ENCODE measurements around the gene ASS1. TPM values are rescaled to one million over a fixed set of nuclear protein-coding genes. Genes with fewer than 3 reads are reported as not detected.

ASS1 gene
- total and polyA plus RNA-seq, 12 donors, result 27.4 to 147 (median 53.3) TPM

- Histone ChIP-seq H3K36me3 (no peaks in the 10 kb centered on the region), H3K27ac (peak overlapping the region in 1 of 10 donors; percentile 94), H3K4me3 (no peak overlapping the region), H3K9me3 (peaks cover 0 to 26% (median 11%) of the 10 kb centered on the region in 11 donors), H3K27me3 (peaks cover 0 to 20% (median 0%) of the 10 kb centered on the region in 7 donors), H3K4me1 (peaks cover 15 to 46% (median 35%) of the 10 kb centered on the region in 9 donors)
- TF ChIP-seq, protein P1, sequence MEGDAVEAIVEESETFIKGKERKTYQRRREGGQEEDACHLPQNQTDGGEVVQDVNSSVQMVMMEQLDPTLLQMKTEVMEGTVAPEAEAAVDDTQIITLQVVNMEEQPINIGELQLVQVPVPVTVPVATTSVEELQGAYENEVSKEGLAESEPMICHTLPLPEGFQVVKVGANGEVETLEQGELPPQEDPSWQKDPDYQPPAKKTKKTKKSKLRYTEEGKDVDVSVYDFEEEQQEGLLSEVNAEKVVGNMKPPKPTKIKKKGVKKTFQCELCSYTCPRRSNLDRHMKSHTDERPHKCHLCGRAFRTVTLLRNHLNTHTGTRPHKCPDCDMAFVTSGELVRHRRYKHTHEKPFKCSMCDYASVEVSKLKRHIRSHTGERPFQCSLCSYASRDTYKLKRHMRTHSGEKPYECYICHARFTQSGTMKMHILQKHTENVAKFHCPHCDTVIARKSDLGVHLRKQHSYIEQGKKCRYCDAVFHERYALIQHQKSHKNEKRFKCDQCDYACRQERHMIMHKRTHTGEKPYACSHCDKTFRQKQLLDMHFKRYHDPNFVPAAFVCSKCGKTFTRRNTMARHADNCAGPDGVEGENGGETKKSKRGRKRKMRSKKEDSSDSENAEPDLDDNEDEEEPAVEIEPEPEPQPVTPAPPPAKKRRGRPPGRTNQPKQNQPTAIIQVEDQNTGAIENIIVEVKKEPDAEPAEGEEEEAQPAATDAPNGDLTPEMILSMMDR (IDR thresholded peaks at IDR 0.05), result no peak
- 84 to 87% methylated on average over 6 of the region's 6 CpGs for WGBS, 2 donors
- ATAC-seq (no peak), DNase-seq (no peak)
- intact Hi-C loops (cut with DNase I), result no loop called here
Measured at GRCh38 chr9:130443456-130443801, 1.3 kb upstream of the ASS1 start.

GRCh38 chr9:130443840-130444492 is 795 bp upstream of the ASS1 start:
- no peak for ATAC-seq
- H3K4me3 ChIP-seq, result peak overlapping the region in 8 of 10 donors; percentile 48 to 78 (median 72)
- no peak for DNase-seq
- peaks cover 0 to 20% (median 0%) of the 10 kb centered on the region in 7 donors for H3K27me3 ChIP-seq
- peak overlapping the region in 9 of 10 donors; percentile 81 to 96 (median 93) for H3K27ac ChIP-seq
- TF ChIP-seq, protein P1 (IDR thresholded peaks at IDR 0.05), result no peak
- intact Hi-C loops (cut with DNase I), result no loop called here
- peaks cover 0 to 26% (median 11%) of the 10 kb centered on the region in 11 donors for H3K9me3 ChIP-seq
- 50 to 51% methylated on average over 14 of the region's 14 CpGs for whole genome bisulfite sequencing, 2 donors
- H3K36me3 ChIP-seq, result no peaks in the 10 kb centered on the region
- peaks cover 15 to 52% (median 39%) of the 10 kb centered on the region in 9 donors for H3K4me1 ChIP-seq

GRCh38 chr9:130445268-130445983 is 665 bp downstream of the ASS1 start:
- TF ChIP-seq, protein P1 (IDR thresholded peaks at IDR 0.05), result peak in 5 of 9 donors; percentile 17 to 44 (median 31)
- H3K4me1 ChIP-seq, result peaks cover 21 to 66% (median 50%) of the 10 kb centered on the region in 9 donors
- DNase-seq (peak; percentile 70 to 75), ATAC-seq (peak; percentile 50 to 74 (median 66))
- H3K9me3 ChIP-seq, result peaks cover 0 to 23% (median 11%) of the 10 kb centered on the region in 11 donors
- H3K36me3 ChIP-seq, result no peaks in the 10 kb centered on the region
- peak overlapping the region; percentile 77 to 96 (median 92) for H3K27ac ChIP-seq
- H3K27me3 ChIP-seq, result peaks cover 0 to 20% (median 0%) of the 10 kb centered on the region in 7 donors
- 8 to 13% methylated on average over 30 of the region's 30 CpGs for WGBS, 2 donors
- intact Hi-C loops (cut with DNase I), result no loop called here
- H3K4me3 ChIP-seq, result peak overlapping the region; percentile 48 to 78 (median 72)

GRCh38 chr9:130446101-130446861 is 1.5 kb downstream of the ASS1 start:
- peak overlapping the region; percentile 48 to 78 (median 72) for H3K4me3 ChIP-seq
- H3K27ac ChIP-seq, result peak overlapping the region; percentile 77 to 96 (median 92)
- H3K9me3 ChIP-seq, result peaks cover 0 to 14% (median 4%) of the 10 kb centered on the region in 11 donors
- peaks cover 29 to 75% (median 59%) of the 10 kb centered on the region in 9 donors for H3K4me1 ChIP-seq
- H3K36me3 ChIP-seq, result no peaks in the 10 kb centered on the region
- ATAC-seq, result peak; percentile 48 to 88 (median 80)
- peaks cover 0 to 20% (median 0%) of the 10 kb centered on the region in 7 donors for H3K27me3 ChIP-seq
- DNase-seq, result peak; percentile 88 to 89
- intact Hi-C loops (cut with DNase I), result no loop called here
- WGBS, 2 donors, result 16 to 22% methylated on average over 16 of the region's 16 CpGs
- TF ChIP-seq, protein P1 (IDR thresholded peaks at IDR 0.05), result peak in 1 of 9 donors; percentile 7
